ENCODE measurements around the gene ZSWIM8. TPM values are rescaled to one million over a fixed set of nuclear protein-coding genes. Genes with fewer than 3 reads are reported as not detected.

Gene ZSWIM8
- total RNA-seq, 1 donor from 2014 or later, result 165 TPM

- Mint-ChIP-seq H3K27ac (ENCODE audit: unreplicated experiment) (peak overlapping the region; percentile 88), H3K27me3 (ENCODE audit: unreplicated experiment) (peaks cover 10% of the 10 kb centered on the region), H3K4me1 (ENCODE audit: low read depth, unreplicated experiment) (peaks cover 20% of the 10 kb centered on the region), H3K4me3 (ENCODE audit: unreplicated experiment) (peak overlapping the region; percentile 96), H3K9me3 (ENCODE audit: unreplicated experiment) (peaks cover 9% of the 10 kb centered on the region), H3K36me3 (ENCODE audit: unreplicated experiment) (no peaks in the 10 kb centered on the region)
- TF ChIP-seq CTCF (IDR thresholded peaks at IDR 0.05; ENCODE audit: partially characterized antibody, unreplicated experiment), result no peak
- DNase-seq, result no peak
Measured at GRCh38 chr10:73773152-73773879, 12.1 kb upstream of the ZSWIM8 start.

DNA sequence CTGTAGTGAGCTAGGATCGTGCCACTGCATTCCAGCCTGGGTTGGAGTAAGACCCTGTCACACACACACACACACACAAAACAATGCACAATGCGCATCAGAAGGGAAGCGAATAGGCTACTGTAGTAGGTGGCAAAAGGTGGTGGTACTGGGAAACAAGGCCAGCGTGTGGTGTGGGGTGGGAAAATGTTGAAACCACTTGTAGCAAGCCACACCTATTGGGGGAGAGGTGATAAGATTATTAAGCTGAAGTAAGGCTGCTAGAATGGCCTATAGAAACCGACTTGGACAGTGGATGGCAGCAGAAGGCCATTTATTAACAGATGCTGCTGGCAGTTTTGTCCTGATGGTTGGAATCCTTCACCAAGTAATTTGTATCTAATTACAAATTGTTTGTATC, 10.8 kb upstream of the ZSWIM8 start:
- Mint-ChIP-seq H3K36me3 (ENCODE audit: unreplicated experiment) (no peaks in the 10 kb centered on the region), H3K9me3 (ENCODE audit: unreplicated experiment) (peaks cover 6% of the 10 kb centered on the region), H3K4me1 (ENCODE audit: low read depth, unreplicated experiment) (peaks cover 20% of the 10 kb centered on the region), H3K27ac (ENCODE audit: unreplicated experiment) (peak overlapping the region; percentile 22), H3K27me3 (ENCODE audit: unreplicated experiment) (peaks cover 10% of the 10 kb centered on the region), H3K4me3 (ENCODE audit: unreplicated experiment) (peak overlapping the region; percentile 96)
- no peak for DNase-seq
- TF ChIP-seq CTCF (IDR thresholded peaks at IDR 0.05; ENCODE audit: partially characterized antibody, unreplicated experiment), result no peak

DNA sequence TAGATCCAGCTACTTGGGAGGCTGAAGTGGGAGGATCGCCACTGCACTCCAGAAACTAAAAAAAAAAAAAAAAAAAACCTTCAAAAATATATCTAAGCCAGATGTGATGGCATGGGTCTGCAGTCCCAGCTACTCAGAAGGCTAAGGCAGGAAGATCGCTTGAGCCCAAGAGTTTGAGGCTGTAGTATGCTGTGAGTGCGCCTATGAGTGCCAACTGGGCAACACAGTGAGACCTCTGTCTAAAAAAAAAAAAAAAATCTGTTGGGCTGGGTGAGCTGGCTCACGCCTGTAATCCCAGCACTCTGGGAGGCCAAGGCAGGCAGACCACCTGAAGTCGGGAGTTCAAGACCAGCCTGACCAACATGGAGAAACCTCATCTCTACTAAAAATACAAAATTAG, 6.4 kb upstream of the ZSWIM8 start:
- H3K4me1 Mint-ChIP-seq (ENCODE audit: low read depth, unreplicated experiment), result peaks cover 27% of the 10 kb centered on the region
- peaks cover 4% of the 10 kb centered on the region for H3K9me3 Mint-ChIP-seq (ENCODE audit: unreplicated experiment)
- no peak overlapping the region for H3K27ac Mint-ChIP-seq (ENCODE audit: unreplicated experiment)
- H3K36me3 Mint-ChIP-seq (ENCODE audit: unreplicated experiment), result no peaks in the 10 kb centered on the region
- no peak overlapping the region for H3K4me3 Mint-ChIP-seq (ENCODE audit: unreplicated experiment)
- DNase-seq, result no peak
- peaks cover 2% of the 10 kb centered on the region for H3K27me3 Mint-ChIP-seq (ENCODE audit: unreplicated experiment)
- TF ChIP-seq CTCF (IDR thresholded peaks at IDR 0.05; ENCODE audit: partially characterized antibody, unreplicated experiment), result no peak

GRCh38 chr10:73779539-73780197, 5.7 kb upstream of the ZSWIM8 start:
- TF ChIP-seq CTCF (IDR thresholded peaks at IDR 0.05; ENCODE audit: partially characterized antibody, unreplicated experiment), result no peak
- peaks cover 2% of the 10 kb centered on the region for H3K27me3 Mint-ChIP-seq (ENCODE audit: unreplicated experiment)
- H3K9me3 Mint-ChIP-seq (ENCODE audit: unreplicated experiment), result peaks cover 4% of the 10 kb centered on the region
- H3K36me3 Mint-ChIP-seq (ENCODE audit: unreplicated experiment), result no peaks in the 10 kb centered on the region
- H3K4me1 Mint-ChIP-seq (ENCODE audit: low read depth, unreplicated experiment), result peaks cover 20% of the 10 kb centered on the region
- peak overlapping the region; percentile 100 for H3K4me3 Mint-ChIP-seq (ENCODE audit: unreplicated experiment)
- DNase-seq, result no peak
- H3K27ac Mint-ChIP-seq (ENCODE audit: unreplicated experiment), result no peak overlapping the region

DNA sequence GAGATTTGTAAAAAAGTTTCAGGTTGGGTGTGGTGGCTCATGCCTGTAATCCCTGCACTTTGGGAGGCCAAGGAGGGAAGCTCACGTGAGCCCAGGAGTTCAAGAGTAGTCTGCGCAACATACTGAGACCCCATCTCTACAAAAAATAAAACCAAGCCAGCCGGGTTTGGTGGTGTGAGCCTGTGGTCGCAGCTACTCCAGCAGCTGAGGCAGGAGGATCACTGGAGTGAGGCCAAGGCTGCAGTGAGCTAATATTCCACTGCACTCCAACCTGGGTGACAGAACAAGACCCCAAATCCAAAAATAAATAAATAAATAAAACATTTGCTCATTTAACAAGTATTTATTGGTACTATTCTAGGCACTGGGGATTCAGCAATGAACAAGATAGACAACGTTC, 5.1 kb upstream of the ZSWIM8 start:
- TF ChIP-seq CTCF (IDR thresholded peaks at IDR 0.05; ENCODE audit: partially characterized antibody, unreplicated experiment), result no peak
- Mint-ChIP-seq H3K36me3 (ENCODE audit: unreplicated experiment) (no peaks in the 10 kb centered on the region), H3K9me3 (ENCODE audit: unreplicated experiment) (peaks cover 5% of the 10 kb centered on the region), H3K27ac (ENCODE audit: unreplicated experiment) (peak overlapping the region; percentile 56), H3K27me3 (ENCODE audit: unreplicated experiment) (peaks cover 4% of the 10 kb centered on the region), H3K4me3 (ENCODE audit: unreplicated experiment) (peak overlapping the region; percentile 100), H3K4me1 (ENCODE audit: low read depth, unreplicated experiment) (peaks cover 16% of the 10 kb centered on the region)
- DNase-seq, result no peak
